ENCODE measurements around the gene PRLH. TPM values are rescaled to one million over a fixed set of nuclear protein-coding genes. Genes with fewer than 3 reads are reported as not detected.

PRLH gene
- total and polyA plus RNA-seq, 12 donors, result not detected

DNA sequence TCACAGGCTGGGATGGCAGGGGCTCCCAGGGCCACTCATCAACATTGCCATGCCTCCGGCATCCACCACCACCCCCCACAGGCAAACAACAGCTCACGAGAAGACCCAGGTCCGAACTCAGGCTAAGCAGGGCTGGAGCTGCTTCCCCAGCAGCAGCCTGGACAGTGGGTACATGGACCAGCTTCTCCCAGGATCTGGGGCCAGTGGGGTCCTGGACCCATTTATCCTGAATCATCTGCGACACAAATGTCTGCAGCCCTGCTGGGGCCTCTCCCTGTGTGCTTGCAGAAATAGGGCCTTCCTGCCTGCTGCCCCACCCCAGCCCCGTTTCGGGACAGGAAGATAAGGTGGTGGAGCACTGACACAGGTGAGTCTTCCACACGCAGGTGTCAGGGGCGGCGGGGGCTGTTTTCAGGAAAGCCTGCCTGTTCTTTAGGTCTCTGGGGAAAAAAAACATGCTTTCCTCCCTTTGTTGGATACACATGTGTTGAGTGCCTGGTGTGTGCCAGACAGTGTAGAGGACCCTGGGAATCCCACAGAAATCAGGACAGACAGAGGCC, 4.5 kb downstream of the PRLH start:
- WGBS, 2 donors, result 84 to 87% methylated on average over 9 of the region's 9 CpGs
- intact Hi-C loops (cut with DNase I), result loop anchor here in 9 of 10 donors (5.0 to 10.0 kb wide), 7 partner anchors 146 to 476 kb away; partner anchors contain the start of gene COL6A3 (in 1 of the 9)
- DNase-seq (no peak), ATAC-seq (no peak)
- no peaks in the 10 kb centered on the region for H3K9me3 ChIP-seq
- TF ChIP-seq, protein P1, sequence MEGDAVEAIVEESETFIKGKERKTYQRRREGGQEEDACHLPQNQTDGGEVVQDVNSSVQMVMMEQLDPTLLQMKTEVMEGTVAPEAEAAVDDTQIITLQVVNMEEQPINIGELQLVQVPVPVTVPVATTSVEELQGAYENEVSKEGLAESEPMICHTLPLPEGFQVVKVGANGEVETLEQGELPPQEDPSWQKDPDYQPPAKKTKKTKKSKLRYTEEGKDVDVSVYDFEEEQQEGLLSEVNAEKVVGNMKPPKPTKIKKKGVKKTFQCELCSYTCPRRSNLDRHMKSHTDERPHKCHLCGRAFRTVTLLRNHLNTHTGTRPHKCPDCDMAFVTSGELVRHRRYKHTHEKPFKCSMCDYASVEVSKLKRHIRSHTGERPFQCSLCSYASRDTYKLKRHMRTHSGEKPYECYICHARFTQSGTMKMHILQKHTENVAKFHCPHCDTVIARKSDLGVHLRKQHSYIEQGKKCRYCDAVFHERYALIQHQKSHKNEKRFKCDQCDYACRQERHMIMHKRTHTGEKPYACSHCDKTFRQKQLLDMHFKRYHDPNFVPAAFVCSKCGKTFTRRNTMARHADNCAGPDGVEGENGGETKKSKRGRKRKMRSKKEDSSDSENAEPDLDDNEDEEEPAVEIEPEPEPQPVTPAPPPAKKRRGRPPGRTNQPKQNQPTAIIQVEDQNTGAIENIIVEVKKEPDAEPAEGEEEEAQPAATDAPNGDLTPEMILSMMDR (IDR thresholded peaks at IDR 0.05), result no peak
- no peak overlapping the region for H3K4me3 ChIP-seq
- H3K27me3 ChIP-seq, result peaks cover 0 to 5% (median 0%) of the 10 kb centered on the region in 7 donors
- no peak overlapping the region for H3K27ac ChIP-seq
- H3K36me3 ChIP-seq, result no peaks in the 10 kb centered on the region
- H3K4me1 ChIP-seq, result peaks cover 0 to 41% (median 12%) of the 10 kb centered on the region in 9 donors

DNA sequence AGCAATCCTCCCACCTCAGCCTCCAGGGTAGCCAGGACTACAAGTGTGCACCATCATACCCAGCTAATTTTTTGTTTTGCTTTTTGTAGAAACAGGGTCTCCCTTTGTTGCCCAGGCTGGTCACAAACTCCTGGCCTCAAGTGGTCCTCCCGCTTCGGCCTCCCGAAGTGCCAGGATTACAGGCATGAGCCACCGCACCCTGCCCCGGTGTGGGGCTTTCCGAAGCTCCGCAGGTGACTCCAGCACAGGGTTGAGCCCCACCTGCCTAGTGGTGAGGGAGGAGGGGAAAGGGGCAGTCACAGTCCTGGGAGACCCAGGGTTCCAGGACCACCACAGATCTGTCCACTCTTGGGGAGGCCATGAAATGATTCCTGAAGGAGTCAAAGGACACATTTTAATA, 5.2 kb downstream of the PRLH start:
- DNase-seq (no peak), ATAC-seq (peak in 3 of 8 donors; percentile 1 to 18 (median 6))
- Histone ChIP-seq H3K9me3 (no peaks in the 10 kb centered on the region), H3K27ac (no peak overlapping the region), H3K36me3 (no peaks in the 10 kb centered on the region), H3K4me1 (peaks cover 0 to 45% (median 12%) of the 10 kb centered on the region in 9 donors), H3K27me3 (peaks cover 0 to 5% (median 0%) of the 10 kb centered on the region in 7 donors), H3K4me3 (no peak overlapping the region)
- TF ChIP-seq, protein P1 (IDR thresholded peaks at IDR 0.05), result no peak
- WGBS, 2 donors, result 82 to 92% methylated on average over 7 of the region's 7 CpGs
- intact Hi-C loops (cut with DNase I), result loop anchor here in 9 of 10 donors (5.0 to 10.0 kb wide), 7 partner anchors 147 to 477 kb away; partner anchors contain the start of gene COL6A3 (in 1 of the 9)

DNA sequence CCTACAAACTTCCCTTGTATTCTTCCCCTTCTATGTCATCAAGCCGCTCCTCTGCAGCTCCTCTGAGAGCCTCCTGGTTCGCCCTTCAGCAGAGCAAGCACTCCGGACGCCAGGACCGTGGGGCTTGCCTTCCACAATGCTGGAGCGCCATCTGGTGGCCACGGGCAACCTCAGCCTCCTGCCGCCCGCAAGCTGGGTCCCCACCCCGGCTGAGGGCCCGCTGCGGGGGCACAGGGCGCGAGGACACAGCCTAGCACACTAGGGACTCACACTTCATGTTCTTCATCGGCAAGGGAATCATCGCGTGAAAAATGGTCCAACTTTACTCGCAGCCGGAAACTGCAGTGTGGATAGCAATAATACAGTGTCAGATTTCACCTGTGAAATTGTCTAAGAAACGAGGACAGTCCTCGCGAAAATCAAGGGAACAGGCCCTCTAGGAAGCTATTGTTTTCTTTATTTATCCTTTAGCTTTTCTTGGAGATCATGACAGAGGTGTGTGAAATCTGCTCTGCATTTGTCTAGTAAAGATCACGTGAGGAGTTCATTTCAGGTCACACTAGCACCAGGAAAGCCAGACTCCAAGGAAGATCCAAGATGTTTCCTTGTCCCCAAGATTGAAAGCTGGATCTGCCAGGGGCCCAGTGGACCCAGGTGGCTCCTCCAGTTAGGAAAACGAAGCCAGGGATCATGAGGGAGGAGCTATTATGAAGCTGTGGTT, 5.8 kb downstream of the PRLH start:
- WGBS, 2 donors, result 5 to 9% methylated on average over 24 of the region's 24 CpGs
- intact Hi-C loops (cut with DNase I), result loop anchor here (1.0 to 10.0 kb wide), 13 partner anchors 57 to 477 kb away; partner anchors contain the start of gene COL6A3 (in 1 of the 10)
- TF ChIP-seq, protein P1 (IDR thresholded peaks at IDR 0.05), result peak; percentile 97 to 100 (median 99)
- H3K36me3 ChIP-seq, result no peaks in the 10 kb centered on the region
- H3K27me3 ChIP-seq, result peaks cover 0 to 5% (median 0%) of the 10 kb centered on the region in 7 donors
- peaks cover 0 to 45% (median 12%) of the 10 kb centered on the region in 9 donors for H3K4me1 ChIP-seq
- peak overlapping the region in 1 of 10 donors; percentile 24 for H3K4me3 ChIP-seq
- H3K27ac ChIP-seq, result peak overlapping the region in 1 of 10 donors; percentile 19
- DNase-seq (peak; percentile 92 to 93), ATAC-seq (peak; percentile 90 to 93 (median 92))
- H3K9me3 ChIP-seq, result no peaks in the 10 kb centered on the region

DNA sequence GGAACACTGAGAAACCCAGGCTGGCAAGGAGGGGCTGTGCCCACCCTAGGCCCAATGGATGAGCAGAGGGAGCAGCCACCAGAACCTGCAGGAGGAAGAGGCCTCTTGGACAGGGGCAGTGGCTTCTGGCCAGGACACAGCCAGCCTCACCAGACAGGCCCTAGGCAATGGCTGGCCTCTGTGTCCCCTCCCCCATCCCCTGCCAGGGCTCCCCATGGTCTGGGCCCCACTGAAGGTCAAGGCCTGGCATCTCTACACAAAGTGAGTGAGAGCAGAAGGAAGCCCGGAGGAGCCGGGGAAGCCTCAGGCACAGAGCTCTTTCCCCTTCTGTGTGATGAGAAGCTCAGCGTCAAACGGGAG, 6.3 kb downstream of the PRLH start:
- intact Hi-C loops (cut with DNase I), result loop anchor here (1.0 to 10.0 kb wide), 13 partner anchors 58 to 478 kb away; partner anchors contain the start of gene COL6A3 (in 1 of the 10)
- no peak overlapping the region for H3K27ac ChIP-seq

More for the DNA sequence above, 6.3 kb downstream of the PRLH start:
- Histone ChIP-seq H3K27me3 (peaks cover 0 to 3% (median 0%) of the 10 kb centered on the region in 7 donors), H3K4me3 (no peak overlapping the region), H3K36me3 (no peaks in the 10 kb centered on the region), H3K4me1 (peaks cover 0 to 45% (median 12%) of the 10 kb centered on the region in 9 donors), H3K9me3 (no peaks in the 10 kb centered on the region)
- WGBS, 2 donors, result 87% methylated on average over 4 of the region's 4 CpGs
- DNase-seq, result no peak
- TF ChIP-seq, protein P1 (IDR thresholded peaks at IDR 0.05), result no peak
- ATAC-seq, result peak in 1 of 8 donors; percentile 4
